HEK293 (cell line): ENCODE results near the gene LRRC8C.

Source experiments
- BCL11B ChIP-seq: fragments of 450-650 bp; formaldehyde crosslinking; IDR thresholded peaks from 2 replicates; pipeline ENCODE4 v1.5.1; 2016; ENCODE audit warnings: low read depth, missing biosample characterization, missing genetic modification characterization
- EGR2 ChIP-seq: fragments of 450-650 bp; formaldehyde crosslinking; IDR thresholded peaks from 2 replicates; pipeline ENCODE4 v1.5.1; 2016; ENCODE audit warnings: low read depth, missing biosample characterization, missing genetic modification characterization
- GLIS1 ChIP-seq: fragments of 450-650 bp; formaldehyde crosslinking; IDR thresholded peaks from 2 replicates; pipeline ENCODE4 v1.5.1; 2016; ENCODE audit warnings: missing biosample characterization, missing genetic modification characterization
- HIC1 ChIP-seq: fragments of 450-650 bp; formaldehyde crosslinking; IDR thresholded peaks from 2 replicates; pipeline ENCODE4 v1.5.1; 2016; ENCODE audit warnings: missing biosample characterization, missing genetic modification characterization
- HOXA7 ChIP-seq: sonication (generic); formaldehyde crosslinking; IDR thresholded peaks from 2 replicates; pipeline ENCODE4 v1.8.1; 2022; ENCODE audit warnings: missing genetic modification reagents, borderline replicate concordance
- KLF1 ChIP-seq: fragments of 450-650 bp; formaldehyde crosslinking; IDR thresholded peaks from 2 replicates; pipeline ENCODE4 v1.5.1; 2016; ENCODE audit warnings: missing biosample characterization, missing genetic modification characterization
- SCRT2 ChIP-seq: fragments of 450-650 bp; formaldehyde crosslinking; IDR thresholded peaks from 2 replicates; pipeline ENCODE4 v1.5.1; 2016; ENCODE audit warnings: missing biosample characterization, missing genetic modification characterization
- TCF7L2 ChIP-seq: IDR thresholded peaks from 2 replicates; pipeline ENCODE4 v1.6.1; 2011; ENCODE audit warnings: low read depth, mild to moderate bottlenecking, inconsistent platforms, low read length, moderate library complexity, borderline replicate concordance
- TSHZ1 ChIP-seq: fragments of 450-650 bp; formaldehyde crosslinking; IDR thresholded peaks from 2 replicates; pipeline ENCODE4 v1.5.1; 2016; ENCODE audit warnings: missing biosample characterization, missing genetic modification characterization, borderline replicate concordance
- WT1 ChIP-seq: fragments of 450-650 bp; formaldehyde crosslinking; IDR thresholded peaks from 2 replicates; pipeline ENCODE4 v1.5.1; 2016; ENCODE audit warnings: missing biosample characterization, missing genetic modification characterization
- ZBTB7A ChIP-seq: fragments of 450-650 bp; formaldehyde crosslinking; IDR thresholded peaks from 2 replicates; pipeline ENCODE4 v1.5.1; 2016; ENCODE audit warnings: low read depth, missing biosample characterization, missing genetic modification characterization
- ZNF133 ChIP-seq: fragments of 450-650 bp; formaldehyde crosslinking; IDR thresholded peaks from 2 replicates; pipeline ENCODE4 v1.5.1; 2016; ENCODE audit warnings: missing biosample characterization, missing genetic modification characterization
- ZNF266 ChIP-seq: fragments of 450-650 bp; formaldehyde crosslinking; IDR thresholded peaks from 2 replicates; pipeline ENCODE4 v1.5.1; 2016; ENCODE audit warnings: missing biosample characterization, missing genetic modification characterization, low read depth
- ZNF341 ChIP-seq: fragments of 450-650 bp; formaldehyde crosslinking; IDR thresholded peaks from 2 replicates; pipeline ENCODE4; 2016; ENCODE audit warnings: low read depth, missing biosample characterization, missing genetic modification characterization
- ZNF354C ChIP-seq: fragments of 450-650 bp; formaldehyde crosslinking; IDR thresholded peaks from 2 replicates; pipeline ENCODE4 v1.5.1; 2016; ENCODE audit warnings: missing biosample characterization, missing genetic modification characterization, low read depth, borderline replicate concordance
- ZNF391 ChIP-seq: fragments of 450-650 bp; formaldehyde crosslinking; IDR thresholded peaks from 2 replicates; pipeline ENCODE4 v1.5.1; 2016; ENCODE audit warnings: low read depth, missing biosample characterization, missing genetic modification characterization, borderline replicate concordance
- ZNF530 ChIP-seq: fragments of 450-650 bp; formaldehyde crosslinking; IDR thresholded peaks from 2 replicates; pipeline ENCODE4 v1.5.1; 2016; ENCODE audit warnings: low read depth, missing biosample characterization, missing genetic modification characterization
- ZNF549 ChIP-seq: fragments of 450-650 bp; IDR thresholded peaks from 2 replicates; pipeline ENCODE4 v1.5.1; 2018; ENCODE audit warnings: missing biosample characterization, missing genetic modification characterization, mild to moderate bottlenecking, inconsistent platforms, moderate library complexity
- ZNF585B ChIP-seq: fragments of 450-650 bp; formaldehyde crosslinking; IDR thresholded peaks from 2 replicates; pipeline ENCODE4 v1.5.1; 2016; ENCODE audit warnings: missing biosample characterization, missing genetic modification characterization
- ZNF600 ChIP-seq: fragments of 450-650 bp; formaldehyde crosslinking; IDR thresholded peaks from 2 replicates; pipeline ENCODE4 v1.5.1; 2016; ENCODE audit warnings: missing biosample characterization, missing genetic modification characterization
- ZNF664 ChIP-seq: fragments of 450-650 bp; formaldehyde crosslinking; IDR thresholded peaks from 2 replicates; pipeline ENCODE4 v1.5.1; 2016; ENCODE audit warnings: missing biosample characterization, missing genetic modification characterization
- ZNF76 ChIP-seq: fragments of 450-650 bp; formaldehyde crosslinking; IDR thresholded peaks from 2 replicates; pipeline ENCODE4; 2016; ENCODE audit warnings: low read depth, missing biosample characterization, missing genetic modification characterization, borderline replicate concordance
- ZNF768 ChIP-seq: fragments of 450-650 bp; formaldehyde crosslinking; IDR thresholded peaks from 2 replicates; pipeline ENCODE4 v1.5.1; 2018; ENCODE audit warnings: missing biosample characterization, mild to moderate bottlenecking, missing genetic modification characterization
- ZNF837 ChIP-seq: fragments of 450-650 bp; formaldehyde crosslinking; IDR thresholded peaks from 2 replicates; pipeline ENCODE4 v1.5.1; 2016; ENCODE audit warnings: missing biosample characterization, missing genetic modification characterization
- TF ChIP-seq, protein P1 (sequence below): fragments of 450-650 bp; formaldehyde crosslinking; IDR thresholded peaks from 2 replicates; pipeline ENCODE4 v1.5.1; 2016; ENCODE audit warnings: missing biosample characterization, missing genetic modification characterization
- TF ChIP-seq, protein P2 (sequence below): fragments of 450-650 bp; formaldehyde crosslinking; IDR thresholded peaks from 2 replicates; pipeline ENCODE4 v1.5.1; 2016; ENCODE audit warnings: missing biosample characterization, missing genetic modification characterization, low read depth
- TF ChIP-seq, protein P3 (sequence below): fragments of 450-650 bp; formaldehyde crosslinking; IDR thresholded peaks from 2 replicates; pipeline ENCODE4 v1.5.0; 2017; ENCODE audit warnings: missing biosample characterization, missing genetic modification characterization, borderline replicate concordance

LRRC8C gene

GRCh38 chr1:89719502-89720306, 86.8 kb downstream of the LRRC8C start (continued):
- TF ChIP-seq TSHZ1 (tag by site-specific recombination) (peak; percentile 97), ZNF76 (peak; percentile 81), ZNF549 (tag by site-specific recombination) (0 out of 2 replicates have a peak, but pooled peaks have one; percentile 37), ZNF664 (tag by site-specific recombination) (peak; percentile 51), ZNF600 (tag by site-specific recombination) (peak; percentile 75; the same call in 1 of the 2 replicates), ZNF530 (no peak), ZNF266 (tag by site-specific recombination) (no peak), ZNF133 (tag by site-specific recombination) (no peak), HIC1 (tag by site-specific recombination) (peak; percentile 92), ZNF768 (tag by site-specific recombination) (no peak), ZBTB7A (tag by site-specific recombination) (no peak; the same call in 1 of the 2 replicates), ZNF837 (tag by site-specific recombination) (no peak), KLF1 (tag by site-specific recombination) (peak; percentile 90), ZNF391 (tag by site-specific recombination) (peak; percentile 97), HOXA7 (CRISPR knock-in tag) (no peak), WT1 (tag by site-specific recombination) (peak; percentile 100), ZNF354C (tag by site-specific recombination) (no peak), ZNF585B (tag by site-specific recombination) (no peak), EGR2 (tag by site-specific recombination) (no peak), ZNF341 (tag by site-specific recombination) (0 out of 2 replicates have a peak, but pooled peaks have one; percentile 6), SCRT2 (no peak), GLIS1 (tag by site-specific recombination) (peak; percentile 97), BCL11B (tag by site-specific recombination) (peak; percentile 90), TCF7L2 (peak; percentile 72; the same call in 1 of the 2 replicates)
- TF ChIP-seq, protein P1, sequence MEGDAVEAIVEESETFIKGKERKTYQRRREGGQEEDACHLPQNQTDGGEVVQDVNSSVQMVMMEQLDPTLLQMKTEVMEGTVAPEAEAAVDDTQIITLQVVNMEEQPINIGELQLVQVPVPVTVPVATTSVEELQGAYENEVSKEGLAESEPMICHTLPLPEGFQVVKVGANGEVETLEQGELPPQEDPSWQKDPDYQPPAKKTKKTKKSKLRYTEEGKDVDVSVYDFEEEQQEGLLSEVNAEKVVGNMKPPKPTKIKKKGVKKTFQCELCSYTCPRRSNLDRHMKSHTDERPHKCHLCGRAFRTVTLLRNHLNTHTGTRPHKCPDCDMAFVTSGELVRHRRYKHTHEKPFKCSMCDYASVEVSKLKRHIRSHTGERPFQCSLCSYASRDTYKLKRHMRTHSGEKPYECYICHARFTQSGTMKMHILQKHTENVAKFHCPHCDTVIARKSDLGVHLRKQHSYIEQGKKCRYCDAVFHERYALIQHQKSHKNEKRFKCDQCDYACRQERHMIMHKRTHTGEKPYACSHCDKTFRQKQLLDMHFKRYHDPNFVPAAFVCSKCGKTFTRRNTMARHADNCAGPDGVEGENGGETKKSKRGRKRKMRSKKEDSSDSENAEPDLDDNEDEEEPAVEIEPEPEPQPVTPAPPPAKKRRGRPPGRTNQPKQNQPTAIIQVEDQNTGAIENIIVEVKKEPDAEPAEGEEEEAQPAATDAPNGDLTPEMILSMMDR (tag by site-specific recombination): no peak
- TF ChIP-seq, protein P2, sequence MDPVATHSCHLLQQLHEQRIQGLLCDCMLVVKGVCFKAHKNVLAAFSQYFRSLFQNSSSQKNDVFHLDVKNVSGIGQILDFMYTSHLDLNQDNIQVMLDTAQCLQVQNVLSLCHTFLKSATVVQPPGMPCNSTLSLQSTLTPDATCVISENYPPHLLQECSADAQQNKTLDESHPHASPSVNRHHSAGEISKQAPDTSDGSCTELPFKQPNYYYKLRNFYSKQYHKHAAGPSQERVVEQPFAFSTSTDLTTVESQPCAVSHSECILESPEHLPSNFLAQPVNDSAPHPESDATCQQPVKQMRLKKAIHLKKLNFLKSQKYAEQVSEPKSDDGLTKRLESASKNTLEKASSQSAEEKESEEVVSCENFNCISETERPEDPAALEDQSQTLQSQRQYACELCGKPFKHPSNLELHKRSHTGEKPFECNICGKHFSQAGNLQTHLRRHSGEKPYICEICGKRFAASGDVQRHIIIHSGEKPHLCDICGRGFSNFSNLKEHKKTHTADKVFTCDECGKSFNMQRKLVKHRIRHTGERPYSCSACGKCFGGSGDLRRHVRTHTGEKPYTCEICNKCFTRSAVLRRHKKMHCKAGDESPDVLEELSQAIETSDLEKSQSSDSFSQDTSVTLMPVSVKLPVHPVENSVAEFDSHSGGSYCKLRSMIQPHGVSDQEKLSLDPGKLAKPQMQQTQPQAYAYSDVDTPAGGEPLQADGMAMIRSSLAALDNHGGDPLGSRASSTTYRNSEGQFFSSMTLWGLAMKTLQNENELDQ (tag by site-specific recombination): no peak
- TF ChIP-seq, protein P3, sequence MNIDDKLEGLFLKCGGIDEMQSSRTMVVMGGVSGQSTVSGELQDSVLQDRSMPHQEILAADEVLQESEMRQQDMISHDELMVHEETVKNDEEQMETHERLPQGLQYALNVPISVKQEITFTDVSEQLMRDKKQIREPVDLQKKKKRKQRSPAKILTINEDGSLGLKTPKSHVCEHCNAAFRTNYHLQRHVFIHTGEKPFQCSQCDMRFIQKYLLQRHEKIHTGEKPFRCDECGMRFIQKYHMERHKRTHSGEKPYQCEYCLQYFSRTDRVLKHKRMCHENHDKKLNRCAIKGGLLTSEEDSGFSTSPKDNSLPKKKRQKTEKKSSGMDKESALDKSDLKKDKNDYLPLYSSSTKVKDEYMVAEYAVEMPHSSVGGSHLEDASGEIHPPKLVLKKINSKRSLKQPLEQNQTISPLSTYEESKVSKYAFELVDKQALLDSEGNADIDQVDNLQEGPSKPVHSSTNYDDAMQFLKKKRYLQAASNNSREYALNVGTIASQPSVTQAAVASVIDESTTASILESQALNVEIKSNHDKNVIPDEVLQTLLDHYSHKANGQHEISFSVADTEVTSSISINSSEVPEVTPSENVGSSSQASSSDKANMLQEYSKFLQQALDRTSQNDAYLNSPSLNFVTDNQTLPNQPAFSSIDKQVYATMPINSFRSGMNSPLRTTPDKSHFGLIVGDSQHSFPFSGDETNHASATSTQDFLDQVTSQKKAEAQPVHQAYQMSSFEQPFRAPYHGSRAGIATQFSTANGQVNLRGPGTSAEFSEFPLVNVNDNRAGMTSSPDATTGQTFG (tag by site-specific recombination): no peak
